ENCODE data around the gene NR2E3. TPM values are rescaled to one million over a fixed set of nuclear protein-coding genes. Genes with fewer than 3 reads are reported as not detected.

The NR2E3 gene
- total RNA-seq, 2 experiments from 2014 or later = not detected

DNA sequence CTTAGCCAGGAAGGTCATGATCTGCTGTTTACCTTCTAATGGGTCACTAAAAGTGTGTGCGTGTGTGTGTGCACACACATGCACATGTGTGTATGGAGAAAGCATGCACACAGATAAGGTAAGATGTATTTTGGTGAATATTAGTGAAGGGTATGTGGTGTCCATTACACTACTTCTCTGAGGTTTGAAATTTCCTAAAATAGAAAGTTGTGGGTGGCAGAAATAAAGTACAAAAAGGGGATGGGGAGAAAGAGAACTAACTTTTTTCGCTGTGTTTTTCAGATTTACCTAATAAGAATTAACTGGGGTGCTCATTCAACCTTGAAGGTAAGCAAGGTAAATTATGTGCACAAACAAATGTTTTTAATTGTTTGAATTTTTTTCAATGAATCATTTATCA lies 24.4 kb upstream of the NR2E3 start:
- no peaks in the 10 kb centered on the region for H4K20me1 ChIP-seq (ENCODE audit: insufficient read depth, low read length)
- no peaks in the 10 kb centered on the region for H3K36me3 ChIP-seq (ENCODE audit: insufficient read depth, low read length)
- TF ChIP-seq, protein P1, sequence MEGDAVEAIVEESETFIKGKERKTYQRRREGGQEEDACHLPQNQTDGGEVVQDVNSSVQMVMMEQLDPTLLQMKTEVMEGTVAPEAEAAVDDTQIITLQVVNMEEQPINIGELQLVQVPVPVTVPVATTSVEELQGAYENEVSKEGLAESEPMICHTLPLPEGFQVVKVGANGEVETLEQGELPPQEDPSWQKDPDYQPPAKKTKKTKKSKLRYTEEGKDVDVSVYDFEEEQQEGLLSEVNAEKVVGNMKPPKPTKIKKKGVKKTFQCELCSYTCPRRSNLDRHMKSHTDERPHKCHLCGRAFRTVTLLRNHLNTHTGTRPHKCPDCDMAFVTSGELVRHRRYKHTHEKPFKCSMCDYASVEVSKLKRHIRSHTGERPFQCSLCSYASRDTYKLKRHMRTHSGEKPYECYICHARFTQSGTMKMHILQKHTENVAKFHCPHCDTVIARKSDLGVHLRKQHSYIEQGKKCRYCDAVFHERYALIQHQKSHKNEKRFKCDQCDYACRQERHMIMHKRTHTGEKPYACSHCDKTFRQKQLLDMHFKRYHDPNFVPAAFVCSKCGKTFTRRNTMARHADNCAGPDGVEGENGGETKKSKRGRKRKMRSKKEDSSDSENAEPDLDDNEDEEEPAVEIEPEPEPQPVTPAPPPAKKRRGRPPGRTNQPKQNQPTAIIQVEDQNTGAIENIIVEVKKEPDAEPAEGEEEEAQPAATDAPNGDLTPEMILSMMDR (conservative IDR thresholded peaks at IDR 0.05; ENCODE audit: low read length) = no peak
- H2AFZ ChIP-seq (ENCODE audit: low read length) = no peak overlapping the region
- no peak overlapping the region for H3K4me3 ChIP-seq (ENCODE audit: low read depth, low read length, poor library complexity, severe bottlenecking)
- no peaks in the 10 kb centered on the region for H3K4me1 ChIP-seq (ENCODE audit: insufficient read depth, low read length, poor library complexity, severe bottlenecking)
- ChIA-PET POLR2A (interaction anchor here (1.1 kb wide), 1 partner anchor 51 kb away, joined by 3 read pairs; no protein-coding TSS in a partner anchor), CTCF (ENCODE audit: unreplicated experiment) (no interaction called here)
- DNase-seq (ENCODE audit: low spot score) = no peak
- H3K79me2 ChIP-seq (ENCODE audit: insufficient read depth, low read depth, low read length) = no peaks in the 10 kb centered on the region
- H3K9me3 ChIP-seq (ENCODE audit: low read length) = no peaks in the 10 kb centered on the region
- no peak overlapping the region for H3K27ac ChIP-seq (ENCODE audit: low read depth, low read length, poor library complexity, severe bottlenecking)
- no TSS peak for BruUV-seq (replicated peaks)
- H3K9me2 ChIP-seq (ENCODE audit: insufficient read depth, low read length) = no peaks in the 10 kb centered on the region
- no peak overlapping the region for H3K4me2 ChIP-seq (ENCODE audit: low read length)
- intact Hi-C loops (cut with micrococcal nuclease; ENCODE audit: unreplicated experiment) = no loop called here

DNA sequence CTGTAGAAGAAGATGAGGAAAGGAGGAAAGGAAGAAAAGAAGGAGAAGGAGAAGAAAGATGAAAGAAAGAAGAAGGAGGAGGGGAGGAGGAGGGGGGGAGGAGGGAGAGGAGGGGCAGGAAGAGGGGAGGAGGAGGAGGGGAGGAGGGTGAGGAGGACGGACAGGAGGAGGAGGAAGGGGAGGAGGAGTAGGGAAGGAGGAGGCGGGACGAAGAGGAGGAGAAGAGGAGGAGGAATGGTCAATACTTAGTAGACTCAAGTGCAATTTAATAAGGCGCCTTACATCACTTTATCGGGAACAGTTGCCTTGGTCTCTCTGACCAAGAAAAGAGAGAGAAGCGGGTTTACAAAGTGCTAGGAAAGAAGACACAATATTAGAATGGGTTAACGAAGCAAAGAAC lies 23.7 kb upstream of the NR2E3 start:
- H3K36me3 ChIP-seq (ENCODE audit: insufficient read depth, low read length) = no peaks in the 10 kb centered on the region
- no peak overlapping the region for H3K4me3 ChIP-seq (ENCODE audit: low read depth, low read length, poor library complexity, severe bottlenecking)
- H3K9me2 ChIP-seq (ENCODE audit: insufficient read depth, low read length) = no peaks in the 10 kb centered on the region
- TF ChIP-seq, protein P1 (conservative IDR thresholded peaks at IDR 0.05; ENCODE audit: low read length) = no peak
- TF ChIP-seq EZH2phosphoT487 (IDR thresholded peaks at IDR 0.05; ENCODE audit: borderline replicate concordance, low read depth, low read length) = no peak
- H3K4me1 ChIP-seq (ENCODE audit: insufficient read depth, low read length, poor library complexity, severe bottlenecking) = no peaks in the 10 kb centered on the region
- ChIA-PET CTCF (ENCODE audit: unreplicated experiment) (no interaction called here), POLR2A (no interaction called here)
- no TSS peak for BruUV-seq (replicated peaks)
- DNase-seq (ENCODE audit: low spot score) = no peak
- H2AFZ ChIP-seq (ENCODE audit: low read length) = no peak overlapping the region
- no peak overlapping the region for H3K27ac ChIP-seq (ENCODE audit: low read depth, low read length, poor library complexity, severe bottlenecking)
- no peaks in the 10 kb centered on the region for H4K20me1 ChIP-seq (ENCODE audit: insufficient read depth, low read length)
- no peaks in the 10 kb centered on the region for H3K79me2 ChIP-seq (ENCODE audit: insufficient read depth, low read depth, low read length)
- H3K4me2 ChIP-seq (ENCODE audit: low read length) = no peak overlapping the region
- intact Hi-C loops (cut with micrococcal nuclease; ENCODE audit: unreplicated experiment) = no loop called here
- no peaks in the 10 kb centered on the region for H3K9me3 ChIP-seq (ENCODE audit: low read length)

DNA sequence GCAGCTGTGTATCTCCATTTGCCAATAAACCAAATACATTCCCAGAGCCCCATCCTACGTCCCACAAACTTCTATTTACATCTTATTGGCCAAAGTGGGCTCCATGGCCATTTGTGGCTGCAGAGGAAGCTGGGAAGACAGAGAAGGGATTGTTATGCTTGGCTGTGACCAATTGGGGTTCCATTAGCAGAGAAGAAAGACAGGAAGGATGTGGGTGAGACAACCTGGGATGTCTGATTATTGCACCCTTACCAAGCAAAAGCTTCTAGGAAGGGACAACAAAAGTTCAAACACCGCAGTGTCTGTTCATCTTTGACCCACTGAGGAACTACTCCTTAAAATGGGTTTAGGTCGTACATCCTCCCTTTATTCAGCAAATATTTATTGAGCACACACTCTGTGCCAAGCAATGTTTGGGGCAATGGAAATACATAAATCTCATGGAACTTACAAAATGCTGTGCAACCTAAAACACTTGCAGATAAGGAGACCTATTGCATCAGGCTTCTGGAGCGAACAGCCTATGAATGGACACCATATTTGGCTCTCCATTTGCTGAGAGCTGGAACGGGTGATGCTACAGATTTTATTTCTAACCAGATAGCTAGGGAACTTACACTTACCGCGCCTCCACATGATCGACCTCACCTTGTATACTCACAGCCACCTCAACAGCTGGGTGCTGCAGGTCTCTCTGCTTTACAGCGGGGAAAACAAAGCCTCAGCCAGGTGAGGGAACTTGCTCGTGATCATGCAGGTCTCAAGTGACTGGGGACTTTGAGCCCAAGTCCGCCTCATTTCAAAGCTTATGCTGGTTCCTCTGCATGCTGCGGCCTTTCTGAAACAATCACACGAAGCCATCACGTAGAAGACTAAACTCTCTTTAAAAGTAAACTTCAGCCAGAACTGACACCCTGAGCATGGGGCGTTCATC lies 21.4 kb upstream of the NR2E3 start:
- ChIA-PET CTCF (ENCODE audit: unreplicated experiment) (no interaction called here), POLR2A (no interaction called here)
- H3K4me1 ChIP-seq (ENCODE audit: insufficient read depth, low read length, poor library complexity, severe bottlenecking) = no peaks in the 10 kb centered on the region
- H3K9me2 ChIP-seq (ENCODE audit: insufficient read depth, low read length) = no peaks in the 10 kb centered on the region
- H3K36me3 ChIP-seq (ENCODE audit: insufficient read depth, low read length) = no peaks in the 10 kb centered on the region
- no peaks in the 10 kb centered on the region for H3K9me3 ChIP-seq (ENCODE audit: low read length)
- TF ChIP-seq EZH2phosphoT487 (IDR thresholded peaks at IDR 0.05; ENCODE audit: borderline replicate concordance, low read depth, low read length) = no peak
- TF ChIP-seq, protein P1 (conservative IDR thresholded peaks at IDR 0.05; ENCODE audit: low read length) = no peak
- no peak overlapping the region for H2AFZ ChIP-seq (ENCODE audit: low read length)
- H3K79me2 ChIP-seq (ENCODE audit: insufficient read depth, low read depth, low read length) = no peaks in the 10 kb centered on the region
- H3K4me3 ChIP-seq (ENCODE audit: low read depth, low read length, poor library complexity, severe bottlenecking) = no peak overlapping the region
- no peak overlapping the region for H3K4me2 ChIP-seq (ENCODE audit: low read length)
- BruUV-seq (replicated peaks) = no TSS peak
- intact Hi-C loops (cut with micrococcal nuclease; ENCODE audit: unreplicated experiment) = no loop called here
- no peak for DNase-seq (ENCODE audit: low spot score)
- H4K20me1 ChIP-seq (ENCODE audit: insufficient read depth, low read length) = no peaks in the 10 kb centered on the region
- no peak overlapping the region for H3K27ac ChIP-seq (ENCODE audit: low read depth, low read length, poor library complexity, severe bottlenecking)

Measured in OCI-LY7 (cell line).